Measurements from ENCODE around the gene FABP3.
A peak's percentile ranks its signal among the peaks of the same experiment; 100 is the strongest.
"Not testable (repeated sequence)": the region's sequence is repeated elsewhere in the genome, so short reads cannot be mapped to it uniquely, and the experiment has no call there.

The FABP3 gene

DNA sequence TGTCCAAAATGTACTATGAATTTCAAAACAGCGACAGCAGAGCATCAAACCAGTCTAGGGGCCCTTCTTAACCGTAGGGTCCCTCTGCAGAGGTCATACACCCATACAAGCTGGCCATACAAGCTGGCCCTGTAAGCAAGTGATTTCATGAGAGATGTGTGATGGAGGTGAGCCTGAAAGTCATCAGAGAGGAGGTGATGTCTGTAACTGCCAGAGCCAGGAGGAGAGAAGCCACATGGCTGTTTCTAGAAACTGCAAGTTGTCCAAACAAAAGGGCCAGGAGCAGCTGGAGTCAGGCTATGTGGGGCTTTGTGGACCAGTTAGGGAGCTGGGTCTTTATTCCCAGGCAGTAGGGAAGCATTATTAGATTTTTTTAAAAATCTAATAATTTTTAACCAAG, 25.4 kb upstream of the FABP3 start:
- no peak for DNase-seq (ENCODE audit: low read depth in 2 of 2)

DNA sequence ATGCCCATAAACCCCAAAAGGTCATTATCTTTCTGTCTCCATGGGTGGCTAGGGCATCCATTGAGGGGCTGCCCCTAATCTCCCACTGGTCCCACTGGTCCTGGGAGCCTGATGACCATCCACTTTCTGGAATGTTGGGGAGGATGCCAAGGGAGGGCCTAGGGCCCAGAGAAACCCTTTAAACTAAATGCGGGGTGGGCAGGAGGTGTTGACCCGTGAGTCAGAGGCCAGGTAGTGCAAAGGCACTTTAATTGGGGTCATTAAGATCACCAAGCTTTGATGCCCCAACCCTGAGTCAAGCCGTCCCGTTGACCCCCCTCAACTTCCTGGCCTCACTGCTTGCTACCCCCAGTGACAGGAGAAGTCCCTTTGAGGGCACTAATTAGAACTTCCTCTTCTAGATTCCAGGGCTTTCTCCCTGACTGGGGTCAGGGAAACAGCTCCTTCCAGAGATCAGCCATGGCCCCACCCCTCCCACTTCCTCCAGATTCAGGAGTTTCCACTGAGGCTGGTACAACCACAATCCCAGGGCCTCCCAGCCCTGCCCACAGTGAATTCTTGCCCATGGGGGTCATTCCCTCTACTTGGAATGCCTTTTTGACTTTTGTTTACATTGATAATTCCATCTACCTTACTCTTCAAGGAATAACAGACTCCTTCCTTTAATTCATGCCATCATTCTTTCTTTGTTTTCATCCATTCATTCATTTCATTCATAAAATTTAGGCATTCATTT, 24.7 kb upstream of the FABP3 start:
- DNase-seq (ENCODE audit: low read depth in 2 of 2) = no peak

- no peak for DNase-seq (ENCODE audit: low read depth in 2 of 2)
Observed at GRCh38 chr1:31396633-31397351, 23.9 kb upstream of the FABP3 start.

DNA sequence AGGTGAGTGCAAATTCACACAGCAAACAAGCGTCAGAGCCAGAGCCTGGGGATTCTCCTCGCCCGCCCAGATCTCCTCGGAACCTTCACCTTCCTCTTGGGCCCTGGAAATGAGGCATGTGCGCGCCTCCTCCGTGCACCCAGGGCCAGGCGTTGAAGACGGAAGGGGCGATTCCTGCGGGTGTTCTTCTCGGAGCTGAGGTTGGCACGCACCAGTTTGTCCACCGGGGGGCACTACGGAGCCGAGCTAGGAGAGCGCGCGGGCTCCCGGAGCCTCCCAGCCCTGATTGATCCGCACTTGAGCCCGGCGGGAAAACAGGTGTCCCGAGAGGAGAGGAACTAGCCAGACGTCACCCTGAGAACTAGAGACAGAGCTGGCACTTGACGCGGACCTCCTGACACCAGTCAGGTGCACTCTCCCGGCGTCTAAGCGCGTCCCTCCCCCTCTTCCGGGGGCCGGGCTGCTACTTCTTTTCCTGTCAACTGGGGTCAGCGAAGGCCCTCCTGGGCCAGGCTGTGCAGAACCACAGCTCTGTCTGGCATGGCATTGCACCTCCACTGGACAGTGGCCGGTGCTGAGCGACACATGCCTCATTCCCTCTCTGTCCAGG, 21.8 kb upstream of the FABP3 start:
- DNase-seq (ENCODE audit: low read depth in 2 of 2) = peak; percentile 54 to 58

- DNase-seq (ENCODE audit: low read depth in 2 of 2) = no peak
Observed at GRCh38 chr1:31393463-31393862, 20.6 kb upstream of the FABP3 start.

- no peak for DNase-seq (ENCODE audit: low read depth in 2 of 2)
Observed at GRCh38 chr1:31390071-31390470, 17.2 kb upstream of the FABP3 start.

DNA sequence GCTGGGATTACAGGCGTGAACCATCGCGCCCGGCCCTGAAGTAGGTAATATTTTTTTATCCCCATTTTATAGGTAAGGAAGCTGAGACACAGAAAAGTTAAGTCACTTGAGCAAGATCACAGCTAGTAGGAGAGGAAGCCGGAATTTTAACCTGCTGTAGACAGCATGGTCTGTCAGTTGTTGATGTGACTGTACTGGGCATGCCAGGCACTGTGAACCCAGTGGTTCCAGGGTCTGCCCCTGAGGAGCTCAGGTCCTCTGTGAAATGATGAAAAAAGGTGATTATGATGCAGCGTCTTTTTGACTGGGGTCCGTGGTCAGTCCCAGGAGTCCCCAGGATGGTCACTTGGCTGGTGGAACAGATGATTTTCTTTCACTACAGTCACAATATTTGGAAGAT, 16.7 kb upstream of the FABP3 start:
- no peak for DNase-seq (ENCODE audit: low read depth in 2 of 2)

DNA sequence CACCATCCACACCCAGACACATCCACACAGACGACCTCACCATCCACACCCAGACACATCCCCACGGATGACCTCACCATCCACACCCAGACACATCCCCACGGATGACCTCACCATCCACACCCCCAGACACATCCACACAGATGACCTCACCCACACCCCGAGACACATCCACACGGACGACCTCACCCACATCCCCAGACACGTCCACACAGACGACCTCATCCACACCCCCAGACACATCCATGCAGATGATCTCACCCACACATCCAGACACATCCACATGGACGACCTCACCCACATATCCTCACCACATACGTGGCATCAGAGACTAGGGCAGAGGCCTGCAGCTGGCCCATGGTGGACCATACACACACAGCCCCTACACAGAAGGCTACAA, 14.7 kb upstream of the FABP3 start:
- DNase-seq (ENCODE audit: low read depth in 2 of 2) = no peak

DNA sequence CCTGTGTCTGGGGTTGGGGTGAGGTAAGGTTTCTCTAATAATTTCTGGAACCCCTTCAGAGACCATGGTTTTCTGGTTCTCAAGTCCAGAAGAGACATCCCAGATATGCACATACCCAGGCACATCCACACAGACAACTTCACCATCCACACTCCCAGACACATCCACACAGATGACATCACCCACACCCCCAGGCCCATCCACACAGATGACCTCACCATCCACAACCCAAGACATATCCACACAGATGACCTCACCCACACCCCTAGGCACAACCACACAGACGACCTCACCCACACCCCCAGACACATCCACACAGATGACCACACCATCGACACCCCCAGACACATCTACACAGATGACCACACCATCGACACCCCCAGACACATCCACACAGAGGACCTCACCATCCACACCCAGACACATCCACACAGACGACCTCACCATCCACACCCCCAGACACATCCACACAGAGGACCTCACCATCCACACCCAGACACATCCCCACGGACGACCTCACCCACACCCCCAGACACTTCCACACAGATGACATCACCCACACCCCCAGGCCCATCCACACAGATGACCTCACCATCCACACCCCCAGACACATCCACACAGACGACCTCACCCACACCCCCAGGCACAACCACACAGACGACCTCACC, 13.8 kb upstream of the FABP3 start:
- DNase-seq (ENCODE audit: low read depth in 2 of 2) = not testable (repeated sequence)

DNA sequence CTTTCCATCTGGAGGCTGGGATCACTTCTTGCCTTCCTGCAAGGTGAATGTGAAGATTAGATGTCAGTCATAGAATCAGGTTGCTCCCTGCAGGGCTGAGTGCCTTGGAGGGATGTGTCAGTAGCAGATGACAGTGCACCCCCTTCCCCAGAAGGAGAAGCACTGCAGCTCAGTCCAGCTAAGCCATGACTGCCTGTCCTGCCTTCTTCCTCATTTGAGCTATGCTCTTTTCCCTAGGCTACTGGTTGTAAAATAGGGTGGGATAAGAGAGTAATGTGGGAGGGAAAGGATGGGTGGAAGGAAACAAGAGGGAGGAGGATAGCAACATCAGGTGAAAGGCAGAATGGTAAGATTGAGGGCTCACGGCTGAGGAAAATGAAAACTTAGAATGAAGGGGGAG, 11.1 kb upstream of the FABP3 start:
- no peak for DNase-seq (ENCODE audit: low read depth in 2 of 2)

- DNase-seq (ENCODE audit: low read depth in 2 of 2) = no peak
Observed at GRCh38 chr1:31382379-31382989, 9.6 kb upstream of the FABP3 start.

DNA sequence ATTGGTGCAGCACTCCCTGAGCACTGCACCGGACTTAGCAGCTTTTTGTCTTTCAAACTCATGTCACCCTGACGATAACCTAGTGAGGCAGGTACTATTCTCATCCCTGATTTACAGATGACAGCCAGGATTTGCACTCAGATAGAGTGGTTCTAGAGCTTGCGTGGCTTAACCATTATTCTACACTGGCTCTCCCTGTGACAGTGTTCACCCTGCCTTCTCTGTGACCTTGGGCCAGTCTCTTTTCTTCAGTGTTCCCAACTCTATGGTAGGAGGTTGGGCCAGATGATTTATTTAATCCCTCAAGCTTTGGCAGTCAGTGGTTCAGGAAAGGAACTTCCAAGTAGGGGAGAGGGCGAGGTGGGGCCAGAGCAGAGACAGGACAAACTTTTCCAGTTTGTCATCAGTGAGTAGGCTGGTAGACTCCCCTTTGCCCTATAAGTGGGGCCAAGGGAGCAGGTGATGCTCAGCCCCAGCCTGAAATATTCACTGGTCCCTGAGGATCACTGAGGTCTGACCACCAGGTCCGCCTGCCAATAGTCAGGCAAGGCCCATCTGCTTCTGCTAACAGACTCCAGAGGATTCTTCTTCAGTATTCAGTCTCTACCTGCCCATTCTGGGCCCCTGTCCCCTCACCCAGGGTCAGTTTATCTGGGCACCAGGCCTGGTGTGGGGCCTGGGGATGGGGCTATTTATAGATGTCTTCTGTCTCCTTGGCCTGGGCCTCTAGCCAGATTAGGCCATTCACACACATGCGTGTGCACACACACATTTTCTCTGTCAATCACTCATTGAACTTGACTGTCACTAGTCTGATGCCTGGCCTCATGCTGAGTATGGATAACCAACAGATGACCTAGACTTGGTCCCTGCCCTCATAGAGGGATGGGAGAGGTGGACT, 8.8 kb upstream of the FABP3 start:
- no peak for DNase-seq (ENCODE audit: low read depth in 2 of 2)

- DNase-seq (ENCODE audit: low read depth in 2 of 2) = no peak
Observed at GRCh38 chr1:31380181-31380580, 7.3 kb upstream of the FABP3 start.

DNA sequence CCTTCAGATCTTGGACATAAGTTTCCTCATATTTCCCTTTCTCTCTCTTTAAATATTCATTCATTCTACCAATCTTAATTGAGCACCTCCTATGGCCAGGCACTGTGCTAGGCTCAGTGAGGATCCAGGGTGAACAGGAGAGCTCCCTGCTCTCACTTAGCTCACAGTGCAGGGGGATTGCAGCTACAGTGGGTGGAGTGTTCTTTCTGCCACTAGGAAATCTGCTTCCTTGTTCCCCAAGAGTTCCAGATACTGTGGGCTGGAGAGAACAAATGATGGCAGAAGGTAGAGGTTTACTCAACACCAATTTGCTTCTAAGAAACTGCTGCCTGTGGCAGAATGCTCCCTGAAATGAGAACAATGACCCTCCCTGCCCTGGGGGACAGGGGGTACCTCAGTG, 5.1 kb upstream of the FABP3 start:
- no peak for DNase-seq (ENCODE audit: low read depth in 2 of 2)

DNA sequence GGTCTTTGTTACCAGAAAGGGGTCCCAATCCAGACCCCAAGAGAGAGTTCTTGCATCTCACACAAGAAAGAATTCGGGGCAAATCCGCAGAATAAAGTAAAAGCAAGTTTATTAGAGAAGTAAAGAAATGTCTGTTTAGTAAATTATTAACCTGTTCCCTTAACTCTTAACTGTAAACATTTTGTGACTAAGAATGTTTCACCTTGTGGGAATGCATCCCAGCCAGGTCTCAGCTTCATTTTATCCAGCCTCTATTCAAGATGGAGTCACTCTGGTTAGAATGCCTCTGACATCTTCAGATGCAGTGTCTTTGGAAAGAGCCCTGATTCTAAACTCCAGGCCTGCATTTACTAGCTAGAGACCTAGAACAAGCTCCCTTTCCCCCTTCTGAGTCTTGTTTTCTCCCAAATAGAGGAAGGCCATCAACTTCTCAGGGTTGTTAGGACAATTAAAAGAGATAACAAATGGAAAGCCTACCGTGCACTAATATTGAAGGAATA, 4.5 kb upstream of the FABP3 start:
- no peak for DNase-seq (ENCODE audit: low read depth in 2 of 2)

DNA sequence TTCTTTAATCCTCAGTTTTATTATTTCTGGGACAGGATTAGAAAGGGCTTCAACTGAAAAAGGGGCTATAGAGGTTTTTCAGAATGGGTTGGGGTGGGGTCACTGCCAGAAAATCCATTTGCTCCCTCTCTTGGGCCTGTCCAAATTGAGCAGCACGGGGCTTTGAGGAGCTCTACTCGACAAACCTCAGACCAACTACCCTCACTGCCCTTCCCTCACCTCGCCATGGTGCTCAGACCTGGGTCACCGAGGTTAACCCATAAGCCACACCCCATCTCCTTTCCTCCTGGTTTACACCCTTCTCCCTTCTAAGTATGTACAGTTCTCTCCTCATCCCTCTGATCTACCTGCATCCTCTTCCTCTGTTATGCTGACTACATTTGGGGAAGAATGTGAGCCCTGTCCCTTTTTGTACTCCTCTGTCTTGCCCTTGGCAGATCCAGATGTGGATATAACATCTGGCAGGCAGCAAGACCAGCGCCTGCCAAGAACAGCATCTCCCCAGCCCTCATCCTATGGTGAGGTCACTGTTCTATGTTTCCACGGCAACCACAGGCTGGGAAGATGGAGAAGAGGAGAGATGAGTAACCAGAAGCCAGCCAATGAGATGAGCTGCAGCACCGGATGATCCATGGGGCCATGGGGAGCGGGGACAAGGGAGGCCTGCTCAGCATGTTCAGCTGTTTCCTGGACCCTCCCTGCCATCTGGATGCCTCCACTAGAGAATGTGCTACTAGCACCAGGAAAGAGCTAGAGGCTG, 3.7 kb upstream of the FABP3 start:
- no peak for DNase-seq (ENCODE audit: low read depth in 2 of 2)

- no peak for DNase-seq (ENCODE audit: low read depth in 2 of 2)
Observed at GRCh38 chr1:31374511-31375196, 1.8 kb upstream of the FABP3 start.

DNA sequence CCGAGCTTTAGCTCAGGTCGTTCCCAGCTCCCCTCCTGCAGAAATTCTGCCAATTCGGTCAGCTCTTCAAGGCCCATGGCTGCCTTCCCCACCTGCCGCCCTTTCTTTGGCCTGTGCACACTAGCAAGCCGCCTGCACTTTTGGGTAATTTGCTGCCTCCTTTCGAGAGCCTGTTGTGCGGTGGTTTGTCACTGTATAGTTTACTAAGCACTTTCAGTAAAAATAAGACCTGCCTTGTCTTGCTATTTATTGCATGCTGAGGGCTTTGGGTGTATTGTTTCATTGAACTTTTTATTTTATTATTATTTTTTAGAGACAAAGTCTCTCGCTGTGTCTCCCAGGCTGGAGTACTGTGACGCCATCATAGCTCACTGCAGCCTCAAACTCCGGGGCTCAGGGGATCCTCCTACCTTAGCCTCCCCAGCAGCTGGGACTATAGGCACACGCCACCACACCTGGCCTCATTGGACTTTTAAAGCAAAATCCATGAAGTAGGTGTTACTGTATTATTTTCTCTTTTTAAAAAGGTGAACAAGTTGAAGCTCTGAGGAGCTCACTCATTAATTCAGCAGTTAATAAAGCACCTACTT, 1.1 kb upstream of the FABP3 start:
- no peak for DNase-seq (ENCODE audit: low read depth in 2 of 2)

- no peak for DNase-seq (ENCODE audit: low read depth in 2 of 2)
Observed at GRCh38 chr1:31372751-31373055, 173 bp downstream of the FABP3 start.

Measured in stimulated activated CD8-positive, alpha-beta memory T cell treated with anti-CD3 and anti-CD28 coated beads, Interleukin-7, amount 100 ng/mL, for 4 hours (primary cell).